ENCODE results near the gene ICOS.

GRCh38 chr2:203934711-203935438, 1.7 kb upstream of the ICOS start:
- no peak for TF ChIP-seq CTCF (IDR thresholded peaks at IDR 0.05)
- no peak for TF ChIP-seq POLR2A (IDR thresholded peaks at IDR 0.05)
